Caco-2 (cell line): ENCODE measurements around the gene TIAM1. TPM values are rescaled to one million over a fixed set of nuclear protein-coding genes. Genes with fewer than 3 reads are reported as not detected.

Source experiments
- BruUV-seq: library from RNA; stranded (reverse); fragments of 400-500 nt; replicated peaks from 2 replicates; lab custom pipeline; 2021; lab: Mats Ljungman, UMichigan
- CTCF ChIA-PET: fragments of 300-600 bp; sonication (Branson Sonifier 250); formaldehyde crosslinking; loops from one replicate; lab custom pipeline; 2022; ENCODE audit warnings: antibody characterized with exemption; lab: Charles Lee
- POLR2A ChIA-PET: fragments of 300-600 bp; sonication (Branson Sonifier 250); formaldehyde crosslinking; loops from one replicate; lab custom pipeline; 2022; ENCODE audit warnings: antibody characterized with exemption; lab: Charles Lee
- DNase-seq, 2 experiments: peaks; one replicate each; pipeline versions ENCODE4 v3.0.0 to v3.0.0-alpha.2; 2020 to 2022
- H3K27me3 ChIP-seq: replicated peaks from 2 replicates; pipeline ENCODE4 v1.6.0; 2011; ENCODE audit warnings: low read length; ENCODE audit not compliant: control insufficient read depth, insufficient read depth
- H3K36me3 ChIP-seq: 2 replicates; pipeline ENCODE4 v1.5.1; 2011; ENCODE audit warnings: low read length; ENCODE audit not compliant: control insufficient read depth, insufficient read depth
- H3K4me1 ChIP-seq: fragments of 250-450 bp; sonication (Bioruptor Pico); 2 replicates; pipeline ENCODE4 v1.5.1; 2020; ENCODE audit warnings: mild to moderate bottlenecking
- H3K4me3 ChIP-seq: 2 replicates; pipeline ENCODE4 v1.5.1; 2011; ENCODE audit warnings: low read depth, mild to moderate bottlenecking, control low read depth, low read length
- H3K9me3 ChIP-seq: fragments of 250-450 bp; sonication (Bioruptor Pico); 2 replicates; pipeline ENCODE4 v1.5.1; 2020; ENCODE audit warnings: mild to moderate bottlenecking, moderate library complexity
- H3K27ac Mint-ChIP-seq: one replicate; pipeline ENCODE4 v1.8.0; 2022; ENCODE audit warnings: mixed read lengths; ENCODE audit not compliant: unreplicated experiment
- H3K27me3 Mint-ChIP-seq: one replicate; pipeline ENCODE4 v1.8.0; 2022; ENCODE audit warnings: mixed read lengths; ENCODE audit not compliant: insufficient read depth, unreplicated experiment
- H3K36me3 Mint-ChIP-seq: one replicate; pipeline ENCODE4 v1.8.0; 2022; ENCODE audit warnings: mild to moderate bottlenecking, mixed read lengths; ENCODE audit not compliant: insufficient read depth, unreplicated experiment
- H3K4me1 Mint-ChIP-seq: one replicate; pipeline ENCODE4 v1.8.0; 2022; ENCODE audit warnings: low read depth, mixed read lengths; ENCODE audit not compliant: unreplicated experiment
- H3K4me3 Mint-ChIP-seq: one replicate; pipeline ENCODE4 v1.8.0; 2022; ENCODE audit warnings: mild to moderate bottlenecking, moderate library complexity, mixed read lengths; ENCODE audit not compliant: unreplicated experiment
- H3K9me3 Mint-ChIP-seq: one replicate; pipeline ENCODE4 v1.8.0; 2022; ENCODE audit warnings: mixed read lengths; ENCODE audit not compliant: unreplicated experiment
- intact Hi-C: fragments of 100-400 bp; cut with micrococcal nuclease; formaldehyde crosslinking; loops from one replicate; pipeline ENCODE4 v1.10.0; 2022; ENCODE audit not compliant: unreplicated experiment
- total RNA-seq: library from RNA; stranded (reverse); gene quantifications from 2 replicates; pipeline ENCODE4 v1.2.3, GENCODE V29; 2022
- TF ChIP-seq, protein P1 (sequence below), 2 experiments: fragments of 200-600 bp in 1 of 2; IDR thresholded peaks; 1 replicate in 1 of 2; 2 replicates in 1 of 2; pipeline versions ENCODE4 v1.5.1 to v1.8.0; 2011 to 2022; ENCODE audit warnings: antibody characterized with exemption in 1 of 2, control low read depth in 1 of 2, inconsistent platforms in 1 of 2, low read depth in 1 of 2, low read length in 1 of 2, mild to moderate bottlenecking in 1 of 2, moderate library complexity in 1 of 2; ENCODE audit not compliant: insufficient read depth in 1 of 2, severe bottlenecking in 1 of 2, unreplicated experiment in 1 of 2

Gene TIAM1
- total RNA-seq, 1 experiment from 2014 or later = 5.2 TPM

GRCh38 chr21:31267644-31268043 lies 76.4 kb downstream of the TIAM1 start:
- no peak overlapping the region for H3K27ac Mint-ChIP-seq
- H3K9me3 Mint-ChIP-seq = no peaks in the 10 kb centered on the region
- Histone ChIP-seq H3K27me3 (no peaks in the 10 kb centered on the region), H3K9me3 (no peaks in the 10 kb centered on the region), H3K4me3 (no peak overlapping the region), H3K4me1 (no peaks in the 10 kb centered on the region), H3K36me3 (no peaks in the 10 kb centered on the region)
- ChIA-PET POLR2A (interaction anchor here (0.5 kb wide), 1 partner anchor 67 kb away, joined by 4 read pairs; no protein-coding TSS in a partner anchor), CTCF (no interaction called here)
- no peak for DNase-seq
- TF ChIP-seq, protein P1, sequence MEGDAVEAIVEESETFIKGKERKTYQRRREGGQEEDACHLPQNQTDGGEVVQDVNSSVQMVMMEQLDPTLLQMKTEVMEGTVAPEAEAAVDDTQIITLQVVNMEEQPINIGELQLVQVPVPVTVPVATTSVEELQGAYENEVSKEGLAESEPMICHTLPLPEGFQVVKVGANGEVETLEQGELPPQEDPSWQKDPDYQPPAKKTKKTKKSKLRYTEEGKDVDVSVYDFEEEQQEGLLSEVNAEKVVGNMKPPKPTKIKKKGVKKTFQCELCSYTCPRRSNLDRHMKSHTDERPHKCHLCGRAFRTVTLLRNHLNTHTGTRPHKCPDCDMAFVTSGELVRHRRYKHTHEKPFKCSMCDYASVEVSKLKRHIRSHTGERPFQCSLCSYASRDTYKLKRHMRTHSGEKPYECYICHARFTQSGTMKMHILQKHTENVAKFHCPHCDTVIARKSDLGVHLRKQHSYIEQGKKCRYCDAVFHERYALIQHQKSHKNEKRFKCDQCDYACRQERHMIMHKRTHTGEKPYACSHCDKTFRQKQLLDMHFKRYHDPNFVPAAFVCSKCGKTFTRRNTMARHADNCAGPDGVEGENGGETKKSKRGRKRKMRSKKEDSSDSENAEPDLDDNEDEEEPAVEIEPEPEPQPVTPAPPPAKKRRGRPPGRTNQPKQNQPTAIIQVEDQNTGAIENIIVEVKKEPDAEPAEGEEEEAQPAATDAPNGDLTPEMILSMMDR (IDR thresholded peaks at IDR 0.05; ENCODE audit: insufficient read depth in 1 of 2, low read depth in 1 of 2, low read length in 1 of 2, severe bottlenecking in 1 of 2, unreplicated experiment in 1 of 2) = no peak
- H3K36me3 Mint-ChIP-seq = no peaks in the 10 kb centered on the region
- no peaks in the 10 kb centered on the region for H3K27me3 Mint-ChIP-seq
- H3K4me3 Mint-ChIP-seq = no peak overlapping the region
- no peaks in the 10 kb centered on the region for H3K4me1 Mint-ChIP-seq
- intact Hi-C loops = no loop called here
- no TSS peak for BruUV-seq

DNA sequence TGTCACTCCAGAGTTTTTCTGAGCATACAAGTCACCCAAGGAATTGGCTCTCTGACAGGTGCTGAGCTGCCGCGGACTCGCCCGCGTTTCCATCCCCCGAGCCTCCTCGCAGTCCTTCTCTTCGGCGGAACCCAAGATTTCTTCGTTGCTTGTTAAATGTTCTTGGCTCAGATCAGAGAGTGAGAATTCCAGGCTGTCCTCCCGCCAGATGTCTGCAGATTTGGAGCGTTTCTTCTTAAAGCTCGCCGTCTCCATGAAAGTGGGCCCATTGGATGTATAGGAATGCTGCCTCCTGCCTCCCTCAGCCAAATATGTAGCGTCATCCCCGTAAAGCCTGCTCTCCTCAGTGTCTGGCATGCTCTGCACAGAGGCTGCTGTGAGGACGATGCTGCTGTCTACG lies 77.8 kb downstream of the TIAM1 start:
- Mint-ChIP-seq H3K9me3 (no peaks in the 10 kb centered on the region), H3K4me1 (no peaks in the 10 kb centered on the region), H3K36me3 (no peaks in the 10 kb centered on the region), H3K4me3 (no peak overlapping the region), H3K27me3 (no peaks in the 10 kb centered on the region), H3K27ac (no peak overlapping the region)
- H3K4me3 ChIP-seq = no peak overlapping the region
- no peak for DNase-seq
- no peaks in the 10 kb centered on the region for H3K9me3 ChIP-seq
- H3K27me3 ChIP-seq = no peaks in the 10 kb centered on the region
- intact Hi-C loops = no loop called here
- no peaks in the 10 kb centered on the region for H3K4me1 ChIP-seq
- ChIA-PET CTCF (no interaction called here), POLR2A (no interaction called here)
- BruUV-seq = no TSS peak
- TF ChIP-seq, protein P1 (IDR thresholded peaks at IDR 0.05; ENCODE audit: insufficient read depth in 1 of 2, low read depth in 1 of 2, low read length in 1 of 2, severe bottlenecking in 1 of 2, unreplicated experiment in 1 of 2) = no peak
- no peaks in the 10 kb centered on the region for H3K36me3 ChIP-seq

DNA sequence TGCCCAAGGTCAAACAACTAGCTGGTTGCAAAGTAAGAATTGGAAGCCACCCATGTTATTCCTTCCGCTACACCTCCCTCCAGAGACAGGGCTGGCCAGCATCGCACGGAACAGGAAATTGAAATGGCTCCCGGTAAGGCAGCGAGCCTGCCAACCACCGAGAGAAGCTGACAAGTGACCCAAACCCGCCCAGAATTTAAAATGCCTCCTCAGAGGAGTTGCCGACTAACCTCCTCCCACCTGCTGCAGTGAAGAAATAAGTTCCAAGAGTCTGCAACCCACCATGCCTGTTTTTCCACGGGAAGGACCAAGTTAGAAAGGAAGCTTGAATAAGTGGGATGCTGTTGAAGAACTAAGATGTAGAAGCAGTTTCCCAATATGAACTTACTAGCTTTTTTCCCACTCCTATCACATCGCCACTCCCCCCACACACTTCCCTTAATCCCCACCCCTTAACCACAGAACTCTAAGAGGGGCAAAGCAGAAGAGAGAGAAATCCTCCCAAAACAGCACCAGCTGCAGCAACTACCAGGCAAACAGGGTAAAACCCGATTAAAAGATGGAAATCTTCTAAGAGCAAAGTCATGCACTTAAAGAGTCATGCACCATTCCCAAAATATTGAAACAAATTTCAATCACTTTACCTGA lies 78.6 kb downstream of the TIAM1 start:
- Histone ChIP-seq H3K27me3 (no peaks in the 10 kb centered on the region), H3K4me3 (no peak overlapping the region), H3K4me1 (no peaks in the 10 kb centered on the region), H3K36me3 (no peaks in the 10 kb centered on the region), H3K9me3 (no peaks in the 10 kb centered on the region)
- TF ChIP-seq, protein P1 (IDR thresholded peaks at IDR 0.05; ENCODE audit: insufficient read depth in 1 of 2, low read depth in 1 of 2, low read length in 1 of 2, severe bottlenecking in 1 of 2, unreplicated experiment in 1 of 2) = no peak
- intact Hi-C loops = no loop called here
- Mint-ChIP-seq H3K9me3 (no peaks in the 10 kb centered on the region), H3K4me3 (no peak overlapping the region), H3K4me1 (no peaks in the 10 kb centered on the region), H3K27ac (no peak overlapping the region), H3K36me3 (no peaks in the 10 kb centered on the region), H3K27me3 (no peaks in the 10 kb centered on the region)
- POLR2A ChIA-PET = no interaction called here
- no peak for DNase-seq
- CTCF ChIA-PET = no interaction called here
- BruUV-seq = no TSS peak
